Endodermal cell (in vitro differentiated cells): ENCODE data around the gene THSD7A. TPM values are rescaled to one million over a fixed set of nuclear protein-coding genes. Genes with fewer than 3 reads are reported as not detected.

ENCODE experiments used
- DNase-seq: peaks from one replicate; pipeline ENCODE4 v3.0.0-alpha.2; 2017
- H3K27ac ChIP-seq: 2 replicates; pipeline ENCODE4 v1.5.1; 2013; ENCODE audit warnings: mild to moderate bottlenecking, low read depth, low read length, moderate library complexity
- H3K27me3 ChIP-seq: 2 replicates; pipeline ENCODE4 v1.6.1; 2013; ENCODE audit warnings: mild to moderate bottlenecking, low read length, moderate library complexity; ENCODE audit not compliant: insufficient read depth, control insufficient read depth, poor library complexity, severe bottlenecking
- H3K36me3 ChIP-seq: 2 replicates; pipeline ENCODE4 v1.7.0; 2013; ENCODE audit warnings: mild to moderate bottlenecking, low read length, moderate library complexity; ENCODE audit not compliant: control insufficient read depth, insufficient read depth
- H3K4me1 ChIP-seq: one replicate; pipeline ENCODE4 v1.7.0; 2013; ENCODE audit warnings: low read length; ENCODE audit not compliant: control insufficient read depth, insufficient read depth
- H3K4me3 ChIP-seq: 2 replicates; pipeline ENCODE4 v1.5.1; 2013; ENCODE audit warnings: mild to moderate bottlenecking, low read length, moderate library complexity
- H3K9ac ChIP-seq: 2 replicates; pipeline ENCODE4 v1.6.1; 2013; ENCODE audit warnings: mild to moderate bottlenecking, low read length, moderate library complexity; ENCODE audit not compliant: poor library complexity, severe bottlenecking; ENCODE audit errors: extremely low read depth
- H3K9me3 ChIP-seq: 2 replicates; pipeline ENCODE4 v1.6.1; 2013; ENCODE audit warnings: mild to moderate bottlenecking, low read length, moderate library complexity; ENCODE audit not compliant: control insufficient read depth
- H3K27ac Mint-ChIP-seq: 2 replicates; pipeline ENCODE4 v1.8.0; 2020; ENCODE audit warnings: mixed read lengths
- H3K27me3 Mint-ChIP-seq: 2 replicates; pipeline ENCODE4 v1.8.0; 2021; ENCODE audit warnings: mild to moderate bottlenecking, mixed read lengths; ENCODE audit not compliant: insufficient read depth
- H3K36me3 Mint-ChIP-seq: 2 replicates; pipeline ENCODE4 v1.8.0; 2020; ENCODE audit warnings: low read depth, mixed read lengths
- H3K4me1 Mint-ChIP-seq: 2 replicates; pipeline ENCODE4 v1.8.0; 2020; ENCODE audit warnings: mixed read lengths
- H3K4me3 Mint-ChIP-seq: 2 replicates; pipeline ENCODE4 v1.8.0; 2020; ENCODE audit warnings: mild to moderate bottlenecking, moderate library complexity, mixed read lengths
- H3K9me3 Mint-ChIP-seq: 2 replicates; pipeline ENCODE4 v1.8.0; 2020; ENCODE audit warnings: mild to moderate bottlenecking, mixed read lengths
- CTCF ChIP-seq: fragments of 200-600 bp; sonication (generic); conservative IDR thresholded peaks from 2 replicates; pipeline ENCODE4 v1.5.0; 2021; ENCODE audit warnings: antibody characterized with exemption, mild to moderate bottlenecking
- WGBS, 2 experiments: methylation state at CpG; one replicate each; pipeline versions ENCODE4 v1.1.5 to v1.1.7; 2013; ENCODE audit warnings: missing lambda C conversion rate in 2 of 2, mixed read lengths in 1 of 2; ENCODE audit not compliant: insufficient coverage in 1 of 2, insufficient read length in 1 of 2; 5-methylcytosine and 5-hydroxymethylcytosine counted together
- total RNA-seq, 2 donors: library from RNA; stranded (reverse); fragmentation: NEBNext Ultra II Directional in 1 of 2; extraction: Animal tissue kit (Norgen Biotek cat#: 25700) in 1 of 2; gene quantifications; 2 replicates in 1 of 2; 3 replicates in 1 of 2; pipeline ENCODE4 v1.2.1, GENCODE V29; 2021

THSD7A gene
- total RNA-seq, 2 donors from 2014 or later, result 0.73 to 1.3 TPM

- TF ChIP-seq CTCF, result no peak
- H3K9ac ChIP-seq, result no peak overlapping the region
- Mint-ChIP-seq H3K9me3 (peaks cover 11% of the 10 kb centered on the region), H3K36me3 (no peaks in the 10 kb centered on the region), H3K27ac (no peak overlapping the region), H3K27me3 (no peaks in the 10 kb centered on the region), H3K4me1 (peaks cover 28% of the 10 kb centered on the region), H3K4me3 (no peak overlapping the region)
- no peak overlapping the region for H3K27ac ChIP-seq
- H3K36me3 ChIP-seq, result no peaks in the 10 kb centered on the region
- 100% methylated on average over 2 of the region's 2 CpGs; no CpG with 5 or more reads in 1 of the 2 experiments for WGBS, 2 experiments
- no peak for DNase-seq
- no peak overlapping the region for H3K4me3 ChIP-seq
- no peaks in the 10 kb centered on the region for H3K4me1 ChIP-seq
- no peaks in the 10 kb centered on the region for H3K27me3 ChIP-seq
- H3K9me3 ChIP-seq, result peaks cover 15% of the 10 kb centered on the region
Observed at GRCh38 chr7:11486271-11486670, 345.7 kb downstream of the THSD7A start.

GRCh38 chr7:11485636-11486035 lies 346.4 kb downstream of the THSD7A start:
- no peaks in the 10 kb centered on the region for H3K36me3 ChIP-seq

GRCh38 chr7:11480143-11480542 lies 351.9 kb downstream of the THSD7A start:
- Mint-ChIP-seq H3K36me3 (no peaks in the 10 kb centered on the region), H3K4me3 (no peak overlapping the region), H3K4me1 (peaks cover 12% of the 10 kb centered on the region), H3K27me3 (no peaks in the 10 kb centered on the region), H3K9me3 (no peaks in the 10 kb centered on the region), H3K27ac (no peak overlapping the region)
- DNase-seq, result no peak
- TF ChIP-seq CTCF, result no peak
- no peaks in the 10 kb centered on the region for H3K36me3 ChIP-seq
- H3K27ac ChIP-seq, result no peak overlapping the region
- H3K27me3 ChIP-seq, result no peaks in the 10 kb centered on the region
- H3K9ac ChIP-seq, result no peak overlapping the region
- WGBS, 2 experiments, result 86 to 89% methylated on average over 2 to 3 of the region's 3 CpGs
- H3K9me3 ChIP-seq, result no peaks in the 10 kb centered on the region
- no peaks in the 10 kb centered on the region for H3K4me1 ChIP-seq
- no peak overlapping the region for H3K4me3 ChIP-seq

More at GRCh38 chr7:11485636-11486035, 346.4 kb downstream of the THSD7A start:
- Mint-ChIP-seq H3K27me3 (no peaks in the 10 kb centered on the region), H3K27ac (no peak overlapping the region), H3K4me3 (no peak overlapping the region), H3K36me3 (no peaks in the 10 kb centered on the region), H3K9me3 (peaks cover 11% of the 10 kb centered on the region), H3K4me1 (peaks cover 26% of the 10 kb centered on the region)
- Histone ChIP-seq H3K9ac (no peak overlapping the region), H3K4me3 (no peak overlapping the region), H3K27me3 (no peaks in the 10 kb centered on the region), H3K9me3 (peaks cover 15% of the 10 kb centered on the region), H3K27ac (no peak overlapping the region), H3K4me1 (no peaks in the 10 kb centered on the region)
- no peak for DNase-seq
- no peak for TF ChIP-seq CTCF
